ENCODE results near the gene GALT.

GALT gene

GRCh38 chr9:34685591-34685990 lies 39.1 kb downstream of the GALT start:
- Histone ChIP-seq H3K9me2 (replicated peaks; ENCODE audit: insufficient read depth, low read length) (no peaks in the 10 kb centered on the region), H3K79me2 (ENCODE audit: low read length) (no peaks in the 10 kb centered on the region), H3K9ac (ENCODE audit: low read length) (no peak overlapping the region), H2AFZ (ENCODE audit: low read length) (no peak overlapping the region), H4K20me1 (ENCODE audit: insufficient read depth, low read length) (no peaks in the 10 kb centered on the region), H3K27me3 (replicated peaks; ENCODE audit: insufficient read depth, low read length) (no peaks in the 10 kb centered on the region), H3K36me3 (replicated peaks; ENCODE audit: insufficient read depth, low read length) (no peaks in the 10 kb centered on the region), H3F3A (ENCODE audit: insufficient read depth, low read length) (no peaks in the 10 kb centered on the region), H3K9me3 (replicated peaks; ENCODE audit: insufficient read depth, low read length) (no peaks in the 10 kb centered on the region), H3K4me2 (ENCODE audit: low read depth, low read length) (no peak overlapping the region), H3K4me3 (ENCODE audit: low read length) (no peak overlapping the region), H3K4me1 (ENCODE audit: low read length) (no peaks in the 10 kb centered on the region), H3K27ac (ENCODE audit: low read length) (no peak overlapping the region)
- no peak for DNase-seq
- no peak for TF ChIP-seq EZH2phosphoT487 (IDR thresholded peaks at IDR 0.05; ENCODE audit: low read length)
- no peak for TF ChIP-seq EZH2 (optimal IDR thresholded peaks at IDR 0.05; ENCODE audit: low read depth, low read length)
- no peak for TF ChIP-seq CTCF (IDR thresholded peaks at IDR 0.05; ENCODE audit: low read length)

- Histone ChIP-seq H2AFZ (ENCODE audit: low read length) (no peak overlapping the region), H3K9me3 (replicated peaks; ENCODE audit: insufficient read depth, low read length) (no peaks in the 10 kb centered on the region), H3K4me3 (ENCODE audit: low read length) (no peak overlapping the region), H3K27ac (ENCODE audit: low read length) (no peak overlapping the region), H3K36me3 (replicated peaks; ENCODE audit: insufficient read depth, low read length) (no peaks in the 10 kb centered on the region), H3K4me2 (ENCODE audit: low read depth, low read length) (no peak overlapping the region), H3K79me2 (ENCODE audit: low read length) (no peaks in the 10 kb centered on the region), H3K9ac (ENCODE audit: low read length) (no peak overlapping the region), H3F3A (ENCODE audit: insufficient read depth, low read length) (no peaks in the 10 kb centered on the region), H3K27me3 (replicated peaks; ENCODE audit: insufficient read depth, low read length) (no peaks in the 10 kb centered on the region), H3K9me2 (replicated peaks; ENCODE audit: insufficient read depth, low read length) (no peaks in the 10 kb centered on the region), H4K20me1 (ENCODE audit: insufficient read depth, low read length) (no peaks in the 10 kb centered on the region), H3K4me1 (ENCODE audit: low read length) (no peaks in the 10 kb centered on the region)
- no peak for DNase-seq
- TF ChIP-seq EZH2 (optimal IDR thresholded peaks at IDR 0.05; ENCODE audit: low read depth, low read length) (no peak), EZH2phosphoT487 (IDR thresholded peaks at IDR 0.05; ENCODE audit: low read length) (no peak), CTCF (IDR thresholded peaks at IDR 0.05; ENCODE audit: low read length) (no peak)
These were observed 39.8 kb downstream of the GALT start for GRCh38 chr9:34686231-34686630.

GRCh38 chr9:34686732-34687131 lies 40.3 kb downstream of the GALT start:
- Histone ChIP-seq H3K79me2 (ENCODE audit: low read length) (no peaks in the 10 kb centered on the region), H3K27me3 (replicated peaks; ENCODE audit: insufficient read depth, low read length) (no peaks in the 10 kb centered on the region), H3K9me2 (replicated peaks; ENCODE audit: insufficient read depth, low read length) (no peaks in the 10 kb centered on the region), H3K9ac (ENCODE audit: low read length) (no peak overlapping the region), H3K27ac (ENCODE audit: low read length) (no peak overlapping the region), H2AFZ (ENCODE audit: low read length) (no peak overlapping the region), H3K4me1 (ENCODE audit: low read length) (no peaks in the 10 kb centered on the region), H3K36me3 (replicated peaks; ENCODE audit: insufficient read depth, low read length) (no peaks in the 10 kb centered on the region), H3K9me3 (replicated peaks; ENCODE audit: insufficient read depth, low read length) (no peaks in the 10 kb centered on the region), H3K4me3 (ENCODE audit: low read length) (no peak overlapping the region), H3F3A (ENCODE audit: insufficient read depth, low read length) (no peaks in the 10 kb centered on the region), H4K20me1 (ENCODE audit: insufficient read depth, low read length) (no peaks in the 10 kb centered on the region), H3K4me2 (ENCODE audit: low read depth, low read length) (no peak overlapping the region)
- TF ChIP-seq EZH2 (optimal IDR thresholded peaks at IDR 0.05; ENCODE audit: low read depth, low read length): no peak
- TF ChIP-seq CTCF (IDR thresholded peaks at IDR 0.05; ENCODE audit: low read length): no peak
- no peak for TF ChIP-seq EZH2phosphoT487 (IDR thresholded peaks at IDR 0.05; ENCODE audit: low read length)
- no peak for DNase-seq
